ENCODE measurements around the gene IGFL4.

GRCh38 chr19:46056536-46056935 is 15.7 kb upstream of the IGFL4 start:
- TF ChIP-seq CTCF (conservative IDR thresholded peaks at IDR 0.05; ENCODE audit: low read depth, low read length) (no peak), EZH2phosphoT487 (IDR thresholded peaks at IDR 0.05; ENCODE audit: borderline replicate concordance, low read length) (no peak)
